ENCODE results near the gene IL17RC.
"Not testable (repeated sequence)": the region's sequence is repeated elsewhere in the genome, so short reads cannot be mapped to it uniquely, and the experiment has no call there.

IL17RC gene

DNA sequence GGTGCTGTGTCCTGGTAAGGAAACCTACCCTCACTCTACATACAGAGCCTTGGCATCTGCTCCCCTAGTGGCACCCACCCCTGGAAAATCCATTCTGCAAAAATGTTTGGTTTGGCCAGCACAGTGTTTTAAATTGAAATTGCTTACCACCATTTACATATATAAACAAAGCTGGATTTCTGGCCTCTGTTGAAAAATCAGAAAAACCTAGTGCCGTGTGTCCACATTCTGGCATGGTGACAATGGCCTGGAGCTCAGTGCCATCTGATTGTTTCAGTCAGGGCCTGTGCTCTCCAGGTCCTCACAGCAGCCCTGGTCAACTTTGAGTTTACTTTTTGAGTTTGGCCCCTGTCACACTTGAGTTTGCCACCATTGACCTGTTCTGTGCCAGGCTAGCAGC lies 2.9 kb upstream of the IL17RC start:
- DNase-seq = no peak
- intact Hi-C loops (cut with DNase I) = no loop called here

DNA sequence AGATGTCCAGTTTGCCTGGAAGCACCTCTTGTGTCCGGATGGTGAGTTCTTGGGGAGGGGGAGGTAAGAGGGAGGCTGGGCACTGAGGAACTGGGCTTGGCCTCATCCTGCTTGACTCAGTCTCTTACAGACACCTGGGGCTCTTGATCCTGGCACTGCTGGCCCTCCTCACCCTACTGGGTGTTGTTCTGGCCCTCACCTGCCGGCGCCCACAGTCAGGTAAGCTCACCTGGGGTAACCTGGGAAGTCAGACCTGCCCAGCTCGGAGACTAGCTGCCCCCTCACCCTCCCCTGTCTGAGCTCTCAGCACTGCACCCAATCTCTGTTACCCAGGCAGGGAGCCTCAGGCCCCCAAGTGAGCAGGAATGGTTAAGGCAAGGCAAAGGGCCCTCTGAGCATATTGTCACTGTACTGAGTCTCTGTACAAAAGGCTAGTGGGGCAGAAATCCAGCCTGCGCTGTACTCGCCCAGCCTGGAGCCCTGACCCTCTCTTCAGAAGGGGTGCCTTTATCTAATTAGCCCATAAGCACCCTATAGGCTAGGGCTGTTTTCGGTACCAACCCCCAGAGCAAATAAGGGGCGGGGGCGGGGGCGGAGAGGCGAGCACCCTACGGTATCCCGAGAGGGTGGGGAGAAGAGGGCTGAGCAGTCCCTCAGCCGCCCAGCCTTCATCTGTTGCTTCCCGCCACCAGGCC lies 2.2 kb upstream of the IL17RC start:
- intact Hi-C loops (cut with DNase I) = no loop called here
- no peak for DNase-seq

DNA sequence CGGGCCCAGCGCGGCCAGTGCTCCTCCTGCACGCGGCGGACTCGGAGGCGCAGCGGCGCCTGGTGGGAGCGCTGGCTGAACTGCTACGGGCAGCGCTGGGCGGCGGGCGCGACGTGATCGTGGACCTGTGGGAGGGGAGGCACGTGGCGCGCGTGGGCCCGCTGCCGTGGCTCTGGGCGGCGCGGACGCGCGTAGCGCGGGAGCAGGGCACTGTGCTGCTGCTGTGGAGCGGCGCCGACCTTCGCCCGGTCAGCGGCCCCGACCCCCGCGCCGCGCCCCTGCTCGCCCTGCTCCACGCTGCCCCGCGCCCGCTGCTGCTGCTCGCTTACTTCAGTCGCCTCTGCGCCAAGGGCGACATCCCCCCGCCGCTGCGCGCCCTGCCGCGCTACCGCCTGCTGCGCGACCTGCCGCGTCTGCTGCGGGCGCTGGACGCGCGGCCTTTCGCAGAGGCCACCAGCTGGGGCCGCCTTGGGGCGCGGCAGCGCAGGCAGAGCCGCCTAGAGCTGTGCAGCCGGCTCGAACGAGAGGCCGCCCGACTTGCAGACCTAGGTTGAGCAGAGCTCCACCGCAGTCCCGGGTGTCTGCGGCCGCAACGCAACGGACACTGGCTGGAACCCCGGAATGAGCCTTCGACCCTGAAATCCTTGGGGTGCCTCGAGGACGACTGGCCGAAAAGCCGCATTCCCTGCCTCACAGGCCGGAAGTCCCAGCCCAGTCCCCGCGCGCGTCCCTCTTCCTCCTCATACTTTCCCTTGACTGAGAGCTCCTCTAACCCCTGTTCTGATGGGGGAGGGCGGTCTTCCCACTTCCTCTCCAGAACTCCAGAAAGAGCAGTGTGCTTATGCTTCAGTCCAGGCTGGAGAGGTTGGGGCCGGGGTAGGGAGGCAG lies 1.4 kb upstream of the IL17RC start:
- intact Hi-C loops (cut with DNase I) = no loop called here
- DNase-seq = peak; percentile 53 to 96 (median 72)

DNA sequence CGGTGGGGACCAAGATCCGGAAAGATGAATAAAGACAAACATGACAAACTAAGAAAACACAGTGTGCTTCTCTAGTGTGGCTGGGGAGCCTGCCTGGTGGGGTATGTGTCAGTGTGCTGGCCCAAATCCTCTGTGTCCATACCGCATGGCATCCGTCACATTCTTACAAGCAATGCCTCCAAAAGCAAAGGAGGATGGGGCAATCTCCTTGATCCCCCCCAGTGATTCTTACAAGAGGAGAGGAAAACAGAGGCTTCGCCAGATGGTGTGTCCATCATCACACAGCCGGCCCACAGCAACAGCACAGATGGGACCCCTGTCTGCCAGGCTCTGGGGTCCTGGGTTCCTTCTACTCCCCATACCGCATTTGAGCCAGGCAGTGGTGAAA lies 558 bp upstream of the IL17RC start:
- intact Hi-C loops (cut with DNase I) = no loop called here
- no peak for DNase-seq

DNA sequence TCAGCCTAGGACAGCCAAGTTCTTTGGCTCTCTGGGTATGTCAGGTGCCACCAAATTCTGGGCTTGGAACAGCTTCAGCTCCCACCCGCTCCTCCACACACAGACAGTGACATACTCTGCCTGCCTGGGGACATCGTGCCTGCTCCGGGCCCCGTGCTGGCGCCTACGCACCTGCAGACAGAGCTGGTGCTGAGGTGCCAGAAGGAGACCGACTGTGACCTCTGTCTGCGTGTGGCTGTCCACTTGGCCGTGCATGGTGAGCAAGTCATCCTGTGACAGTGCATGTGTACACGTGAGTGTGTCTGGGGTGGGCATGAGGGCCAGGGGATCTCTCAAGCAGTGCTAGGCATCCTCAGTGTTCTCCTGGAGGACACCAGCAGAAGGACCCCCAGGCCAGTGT lies 922 bp downstream of the IL17RC start:
- peak in 1 of 10 donors; percentile 70 for DNase-seq
- intact Hi-C loops (cut with DNase I) = no loop called here

DNA sequence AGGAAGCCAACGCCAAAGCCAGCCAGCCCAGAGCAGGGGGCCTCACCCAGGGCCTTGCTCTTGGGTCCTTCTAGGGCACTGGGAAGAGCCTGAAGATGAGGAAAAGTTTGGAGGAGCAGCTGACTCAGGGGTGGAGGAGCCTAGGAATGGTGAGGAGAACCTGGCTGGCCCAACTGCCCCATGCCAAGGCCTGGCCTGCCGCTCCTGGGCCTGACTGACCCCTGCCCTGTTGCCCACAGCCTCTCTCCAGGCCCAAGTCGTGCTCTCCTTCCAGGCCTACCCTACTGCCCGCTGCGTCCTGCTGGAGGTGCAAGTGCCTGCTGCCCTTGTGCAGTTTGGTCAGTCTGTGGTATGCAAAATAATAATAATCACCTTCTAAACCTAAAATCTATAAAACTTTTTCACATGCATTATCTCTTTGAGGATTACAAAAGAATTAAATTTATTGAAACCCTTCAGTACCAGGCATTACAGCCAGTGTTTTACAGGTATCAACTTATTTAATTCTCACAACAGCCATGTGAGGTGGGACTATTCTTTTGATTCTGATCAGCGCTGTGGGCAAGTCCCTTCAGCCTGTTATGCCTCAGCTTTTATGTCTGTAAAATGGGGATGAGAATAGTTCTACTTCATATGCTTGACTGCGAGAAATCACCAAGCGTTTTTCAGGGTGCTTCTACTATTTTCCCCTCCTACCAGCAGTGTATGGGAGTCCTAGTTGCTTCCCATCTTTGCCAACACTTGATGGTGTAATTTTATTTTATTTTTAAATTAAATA lies 1.6 kb downstream of the IL17RC start:
- intact Hi-C loops (cut with DNase I) = no loop called here
- peak in 1 of 10 donors; percentile 62 for DNase-seq

DNA sequence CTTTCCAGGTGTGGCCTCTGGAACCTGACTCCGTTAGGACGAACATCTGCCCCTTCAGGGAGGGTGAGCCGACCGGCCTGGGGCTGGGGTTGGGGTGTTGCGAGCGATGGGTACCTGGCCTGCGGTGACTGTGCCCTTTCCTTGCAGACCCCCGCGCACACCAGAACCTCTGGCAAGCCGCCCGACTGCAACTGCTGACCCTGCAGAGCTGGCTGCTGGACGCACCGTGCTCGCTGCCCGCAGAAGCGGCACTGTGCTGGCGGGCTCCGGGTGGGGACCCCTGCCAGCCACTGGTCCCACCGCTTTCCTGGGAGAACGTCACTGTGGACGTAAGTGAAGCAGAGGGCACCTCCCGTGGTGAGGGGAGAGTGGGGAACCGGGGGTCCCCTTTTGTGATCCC lies 11.3 kb downstream of the IL17RC start:
- DNase-seq = peak in 1 of 10 donors; percentile 81
- intact Hi-C loops (cut with DNase I) = no loop called here

DNA sequence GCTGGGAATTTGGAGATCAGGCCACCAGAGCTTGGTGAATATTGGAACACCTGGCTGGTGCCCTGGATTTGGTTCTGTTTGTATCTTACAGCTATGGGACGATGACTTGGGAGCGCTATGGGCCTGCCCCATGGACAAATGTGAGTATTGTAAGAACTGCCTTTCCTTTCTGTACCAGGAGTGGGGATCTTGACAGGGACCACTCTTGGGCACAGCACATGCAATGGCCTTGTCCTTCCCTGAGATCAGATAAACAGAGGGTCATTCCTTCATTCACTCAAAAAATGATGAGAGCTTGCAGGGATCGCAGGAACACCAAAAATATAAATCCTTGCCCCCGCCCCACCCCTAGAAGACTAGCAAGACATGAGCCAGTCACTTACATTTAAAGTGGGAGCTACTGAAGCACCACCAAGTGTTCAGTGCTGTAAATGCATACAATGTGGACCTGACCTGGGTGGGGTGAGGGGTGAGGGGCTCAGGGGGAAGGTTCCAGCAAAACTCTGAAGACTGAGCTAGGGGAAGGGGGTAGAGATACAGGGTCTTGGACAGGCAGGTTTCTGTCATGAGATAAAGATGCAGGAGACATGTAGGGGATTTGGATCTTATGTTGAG lies 14.0 kb downstream of the IL17RC start:
- DNase-seq = no peak
- intact Hi-C loops (cut with DNase I) = loop anchor here (5.0 kb wide), 2 partner anchors 39 to 84 kb away; partner anchors contain the start of gene JAGN1

DNA sequence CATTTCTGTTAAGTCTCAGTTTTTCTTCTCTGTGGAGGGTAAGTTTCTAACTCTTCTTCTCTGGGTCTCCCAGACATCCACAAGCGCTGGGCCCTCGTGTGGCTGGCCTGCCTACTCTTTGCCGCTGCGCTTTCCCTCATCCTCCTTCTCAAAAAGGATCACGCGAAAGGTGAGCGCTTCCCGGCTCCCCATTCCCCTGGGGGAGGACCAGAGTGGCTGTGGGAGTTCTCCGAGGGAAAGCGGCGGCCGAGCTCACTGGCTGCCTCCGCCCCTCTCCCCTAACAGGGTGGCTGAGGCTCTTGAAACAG lies 15.6 kb downstream of the IL17RC start:
- peak in 3 of 10 donors; percentile 49 to 92 (median 80) for DNase-seq
- intact Hi-C loops (cut with DNase I) = loop anchor here (5.0 kb wide), 2 partner anchors 40 to 85 kb away; partner anchors contain the start of gene JAGN1

DNA sequence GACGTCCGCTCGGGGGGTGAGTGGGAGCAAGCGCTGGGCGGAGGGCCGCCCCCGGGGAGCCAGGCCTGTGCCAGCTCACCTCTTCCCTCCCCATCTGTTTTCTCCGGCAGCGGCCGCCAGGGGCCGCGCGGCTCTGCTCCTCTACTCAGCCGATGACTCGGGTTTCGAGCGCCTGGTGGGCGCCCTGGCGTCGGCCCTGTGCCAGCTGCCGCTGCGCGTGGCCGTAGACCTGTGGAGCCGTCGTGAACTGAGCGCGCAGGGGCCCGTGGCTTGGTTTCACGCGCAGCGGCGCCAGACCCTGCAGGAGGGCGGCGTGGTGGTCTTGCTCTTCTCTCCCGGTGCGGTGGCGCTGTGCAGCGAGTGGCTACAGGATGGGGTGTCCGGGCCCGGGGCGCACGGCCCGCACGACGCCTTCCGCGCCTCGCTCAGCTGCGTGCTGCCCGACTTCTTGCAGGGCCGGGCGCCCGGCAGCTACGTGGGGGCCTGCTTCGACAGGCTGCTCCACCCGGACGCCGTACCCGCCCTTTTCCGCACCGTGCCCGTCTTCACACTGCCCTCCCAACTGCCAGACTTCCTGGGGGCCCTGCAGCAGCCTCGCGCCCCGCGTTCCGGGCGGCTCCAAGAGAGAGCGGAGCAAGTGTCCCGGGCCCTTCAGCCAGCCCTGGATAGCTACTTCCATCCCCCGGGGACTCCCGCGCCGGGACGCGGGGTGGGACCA lies 16.1 kb downstream of the IL17RC start:
- DNase-seq = peak in 9 of 10 donors; percentile 58 to 95 (median 73)

DNA sequence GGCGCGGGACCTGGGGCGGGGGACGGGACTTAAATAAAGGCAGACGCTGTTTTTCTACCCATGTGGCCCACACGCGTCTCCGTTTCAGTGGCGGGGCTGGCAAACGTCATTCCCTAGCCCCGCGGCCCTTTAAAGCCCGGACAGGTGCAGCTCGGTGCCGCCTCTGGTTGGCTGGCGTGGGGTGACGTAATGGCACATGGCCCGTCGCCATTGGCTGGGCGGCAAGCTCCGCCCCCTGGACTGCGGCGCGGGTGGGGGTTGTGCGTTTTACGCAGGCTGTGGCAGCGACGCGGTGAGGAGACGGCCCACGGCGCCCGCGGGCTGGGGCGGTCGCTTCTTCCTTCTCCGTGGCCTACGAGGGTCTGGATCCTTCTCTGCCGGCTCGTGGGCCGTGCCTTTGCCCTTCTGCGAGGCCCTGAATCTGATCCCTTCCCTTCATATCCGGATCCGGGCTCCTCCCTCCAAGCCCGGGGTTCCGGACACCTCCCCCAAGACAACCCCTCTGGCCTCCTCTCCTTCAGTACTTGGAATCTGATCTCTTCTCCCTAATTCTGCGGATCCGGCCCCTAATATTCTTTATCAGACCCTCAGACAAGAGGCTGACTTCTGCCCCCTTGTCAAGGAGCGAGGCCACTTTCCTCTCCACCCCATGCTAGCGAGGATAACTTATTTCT lies 16.8 kb downstream of the IL17RC start, which contains the start of gene CRELD1:
Gene CRELD1, plus strand, starts transcription at position 274 of the 674 bp plus-strand sequence. CDS start 605 bp downstream, outside the sequence.
- intact Hi-C loops (cut with DNase I) = loop anchor here (5.0 kb wide), 2 partner anchors 41 to 86 kb away; partner anchors contain the start of gene JAGN1
- DNase-seq = peak; percentile 95 to 100 (median 98)

More for the DNA sequence above, 16.1 kb downstream of the IL17RC start:
- intact Hi-C loops (cut with DNase I) = loop anchor here (5.0 kb wide), 2 partner anchors 41 to 86 kb away; partner anchors contain the start of gene JAGN1

DNA sequence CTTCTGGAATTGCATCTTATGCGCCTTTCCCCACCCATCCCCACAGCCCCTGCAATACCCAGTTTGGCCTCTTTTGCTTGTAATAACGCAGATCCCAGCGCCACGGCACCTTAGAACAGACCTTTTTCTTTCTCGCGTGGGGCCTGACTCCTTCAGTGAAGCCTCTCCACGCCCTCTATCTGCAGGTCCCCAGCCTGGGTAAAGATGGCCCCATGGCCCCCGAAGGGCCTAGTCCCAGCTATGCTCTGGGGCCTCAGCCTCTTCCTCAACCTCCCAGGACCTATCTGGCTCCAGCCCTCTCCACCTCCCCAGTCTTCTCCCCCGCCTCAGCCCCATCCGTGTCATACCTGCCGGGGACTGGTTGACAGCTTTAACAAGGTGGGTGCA lies 17.3 kb downstream of the IL17RC start:
- intact Hi-C loops (cut with DNase I) = loop anchor here (5.0 kb wide), 2 partner anchors 42 to 87 kb away; partner anchors contain the start of gene JAGN1
- DNase-seq = peak in 1 of 10 donors; percentile 83

DNA sequence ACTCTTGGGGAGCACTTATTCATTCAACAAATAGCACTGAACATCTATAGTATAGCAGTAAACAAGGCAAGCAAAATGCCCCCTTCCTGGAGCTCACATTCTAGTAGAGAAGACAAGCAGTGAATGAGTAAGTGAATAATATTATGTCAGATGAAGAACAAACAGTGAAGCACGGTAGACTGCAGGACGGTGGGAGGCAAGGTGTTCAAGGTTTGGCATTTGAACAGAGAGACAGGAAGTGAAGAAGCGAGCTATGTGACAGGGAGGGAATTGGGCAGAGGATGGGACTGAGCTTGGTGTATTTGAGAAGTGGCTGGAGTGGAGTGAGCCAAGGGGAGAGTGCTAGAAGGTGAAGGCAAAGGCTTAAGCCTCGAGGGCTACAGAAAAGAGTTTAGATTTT lies 18.1 kb downstream of the IL17RC start:
- intact Hi-C loops (cut with DNase I) = loop anchor here (5.0 kb wide), 2 partner anchors 43 to 88 kb away; partner anchors contain the start of gene JAGN1
- no peak for DNase-seq

DNA sequence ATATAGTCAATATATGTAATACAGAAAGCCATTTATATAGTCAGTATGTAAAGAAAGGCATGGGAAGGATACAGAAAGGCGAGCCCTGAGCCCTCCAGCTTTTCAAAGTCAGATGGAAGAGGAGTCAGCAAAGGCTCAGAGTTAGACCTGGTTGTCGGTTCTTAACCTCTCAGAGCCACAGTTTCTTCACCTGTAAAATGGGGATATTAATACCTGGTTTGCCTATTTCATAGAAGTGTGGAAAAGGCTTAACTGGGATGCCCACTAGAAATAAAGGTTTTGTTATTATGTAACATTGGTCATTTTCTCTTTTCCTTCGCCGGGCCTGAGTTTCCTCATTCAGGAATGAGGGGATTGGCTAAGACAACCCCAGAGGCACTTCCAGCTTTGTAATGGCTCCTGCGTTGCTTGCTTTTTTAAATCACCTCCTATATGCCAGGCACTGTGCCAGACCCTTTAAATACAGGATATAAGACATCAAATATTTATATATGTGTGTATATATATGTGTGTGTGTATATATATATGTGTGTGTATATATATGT lies 19.1 kb downstream of the IL17RC start:
- intact Hi-C loops (cut with DNase I) = no loop called here
- no peak for DNase-seq

DNA sequence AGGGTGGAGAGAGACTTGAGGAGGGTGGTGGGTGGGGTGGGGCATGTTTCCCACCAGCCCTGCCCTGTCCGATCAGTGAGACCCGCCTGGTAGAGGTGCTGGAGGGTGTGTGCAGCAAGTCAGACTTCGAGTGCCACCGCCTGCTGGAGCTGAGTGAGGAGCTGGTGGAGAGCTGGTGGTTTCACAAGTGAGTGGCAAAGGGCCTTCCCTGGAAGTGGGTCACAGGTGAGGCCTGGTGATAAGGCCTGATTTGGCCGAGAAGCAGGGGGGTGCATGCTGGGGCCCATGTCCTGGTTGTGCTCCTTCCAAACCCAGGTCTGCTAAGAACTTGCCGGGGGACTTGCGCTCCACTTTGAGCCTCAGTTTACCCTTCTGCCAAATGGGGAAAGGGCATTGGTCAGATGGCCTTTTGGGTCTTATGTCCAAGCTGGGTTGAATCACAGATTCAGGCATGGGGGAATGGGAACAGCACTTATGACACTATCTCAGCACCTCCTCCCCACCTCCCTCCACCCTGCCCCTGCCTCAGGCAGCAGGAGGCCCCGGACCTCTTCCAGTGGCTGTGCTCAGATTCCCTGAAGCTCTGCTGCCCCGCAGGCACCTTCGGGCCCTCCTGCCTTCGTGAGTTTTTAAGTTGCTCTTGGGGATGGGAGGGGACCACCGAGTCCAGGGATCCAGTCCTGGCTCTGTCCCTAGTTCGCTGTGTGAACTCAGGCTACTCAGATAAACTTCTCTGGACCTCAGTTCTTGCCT lies 20.8 kb downstream of the IL17RC start:
- DNase-seq = peak in 1 of 10 donors; percentile 53
- intact Hi-C loops (cut with DNase I) = no loop called here

DNA sequence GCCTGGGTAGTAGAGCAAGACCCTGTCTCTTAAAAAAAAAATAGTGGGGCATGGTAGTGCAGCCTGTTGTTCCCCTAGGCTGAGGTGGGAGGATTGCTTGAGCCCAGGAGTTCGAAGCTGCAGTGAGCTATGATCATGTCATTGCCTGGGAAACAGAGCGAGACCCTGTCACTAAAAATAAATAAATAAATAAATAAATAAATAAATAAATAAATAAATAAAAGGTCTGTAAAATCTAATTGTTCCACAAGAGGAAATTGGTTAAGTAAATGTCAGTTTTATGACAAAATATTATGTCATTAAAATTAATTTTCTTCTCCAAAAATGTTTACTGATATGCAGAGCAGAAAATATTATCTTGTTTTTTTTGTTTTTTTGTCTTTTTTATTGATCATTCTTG lies 22.1 kb downstream of the IL17RC start:
- no peak for DNase-seq
- intact Hi-C loops (cut with DNase I) = no loop called here

DNA sequence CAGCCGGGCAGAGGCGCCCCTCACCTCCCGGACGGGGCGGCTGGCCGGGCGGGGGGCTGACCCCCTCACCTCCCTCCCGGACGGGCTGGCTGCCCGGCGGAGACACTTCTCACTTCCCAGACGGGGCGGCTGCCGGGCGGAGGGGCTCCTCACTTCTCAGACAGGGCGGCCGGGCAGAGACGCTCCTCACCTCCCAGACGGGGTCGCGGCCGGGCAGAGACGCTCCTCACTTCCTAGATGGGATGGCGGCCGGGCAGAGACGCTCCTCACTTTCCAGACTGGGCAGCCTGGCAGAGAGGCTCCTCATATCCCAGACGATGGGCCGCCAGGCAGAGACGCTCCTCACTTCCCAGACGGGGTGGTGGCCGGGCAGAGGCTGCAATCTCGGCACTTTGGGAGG lies 23.0 kb downstream of the IL17RC start:
- intact Hi-C loops (cut with DNase I); DNase-seq: not testable (repeated sequence)

DNA sequence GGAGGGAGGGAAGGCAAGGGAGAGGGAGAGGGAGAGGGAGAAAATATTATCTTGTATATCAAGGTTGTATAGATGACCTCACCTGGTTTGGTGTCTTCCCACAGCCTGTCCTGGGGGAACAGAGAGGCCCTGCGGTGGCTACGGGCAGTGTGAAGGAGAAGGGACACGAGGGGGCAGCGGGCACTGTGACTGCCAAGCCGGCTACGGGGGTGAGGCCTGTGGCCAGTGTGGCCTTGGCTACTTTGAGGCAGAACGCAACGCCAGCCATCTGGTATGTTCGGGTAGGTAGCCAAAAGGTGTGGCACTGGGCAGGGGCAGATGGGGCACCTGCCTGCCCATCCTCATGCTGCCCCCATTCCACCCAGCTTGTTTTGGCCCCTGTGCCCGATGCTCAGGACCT lies 23.8 kb downstream of the IL17RC start:
- intact Hi-C loops (cut with DNase I) = no loop called here
- DNase-seq = no peak

Measured in posterior cingulate gyrus (tissue), 11 donors.